H1 (cell line): Measurements from ENCODE around the gene XYLB. TPM values are rescaled to one million over a fixed set of nuclear protein-coding genes. Genes with fewer than 3 reads are reported as not detected.

ENCODE experiments used
- CBX5 ChIP-seq: fragments of 300-800, 300-1000 bp; sonication (generic); IDR thresholded peaks from 2 replicates; pipeline ENCODE4 v1.7.1; 2016; ENCODE audit warnings: antibody characterized with exemption, low read length, low read depth
- FOSL1 ChIP-seq: IDR thresholded peaks from 2 replicates; pipeline ENCODE4 v1.6.1; 2011; ENCODE audit warnings: mild to moderate bottlenecking, low read depth, low read length, moderate library complexity; ENCODE audit not compliant: insufficient read depth
- NRF1 ChIP-seq: IDR thresholded peaks from 2 replicates; pipeline ENCODE4 v1.6.1; 2011; ENCODE audit warnings: mild to moderate bottlenecking, low read depth, low read length, improper control_type of control experiment
- POU5F1 ChIP-seq: IDR thresholded peaks from 2 replicates; pipeline ENCODE4 v1.6.1; 2011; ENCODE audit warnings: low read depth, mild to moderate bottlenecking, low read length, moderate library complexity
- RBBP5 ChIP-seq: IDR thresholded peaks from 2 replicates; pipeline ENCODE4 v1.7.1; 2012; ENCODE audit warnings: low read depth, mild to moderate bottlenecking, inconsistent platforms, low read length, moderate library complexity, borderline replicate concordance
- SP1 ChIP-seq: IDR thresholded peaks from 2 replicates; pipeline ENCODE4 v1.6.1; 2011; ENCODE audit warnings: low read depth, low read length
- SP2 ChIP-seq: IDR thresholded peaks from 2 replicates; pipeline ENCODE4 v1.6.1; 2012; ENCODE audit warnings: mild to moderate bottlenecking, low read length, inconsistent platforms
- TBP ChIP-seq: IDR thresholded peaks from 2 replicates; pipeline ENCODE4 v1.6.1; 2011; ENCODE audit warnings: low read depth, low read length, improper control_type of control experiment
- TEAD4 ChIP-seq: IDR thresholded peaks from 2 replicates; pipeline ENCODE4 v1.6.1; 2012; ENCODE audit warnings: low read depth, low read length, inconsistent platforms, mixed read lengths
- ZNF274 ChIP-seq: IDR thresholded peaks from 2 replicates; pipeline ENCODE4 v1.7.0; 2012; ENCODE audit warnings: low read length, borderline replicate concordance; ENCODE audit errors: extremely low read depth
- polyA plus RNA-seq, 7 experiments: library from polyadenylated mRNA; depleted of rRNA in 3 of 7; stranded (reverse) in 5 of 7; unstranded in 2 of 7; fragments of >200 nt in 5 of 7; fragments of 200-250 nt in 2 of 7; gene quantifications; 1 replicate in 5 of 7; 2 replicates in 1 of 7; 4 replicates in 1 of 7; pipeline versions ENCODE4 v1.2.1 to v1.2.3, GENCODE V29; 2011 to 2013; ENCODE audit warnings: missing spikeins in 2 of 7, mixed read lengths in 2 of 7
- total RNA-seq: library from RNA; stranded (reverse); fragmentation: NEBNext Ultra II Directional; extraction: Animal tissue kit (Norgen Biotek cat#: 25700); gene quantifications from 2 replicates; pipeline ENCODE4 v1.2.1, GENCODE V29; 2021
- TF ChIP-seq, protein P1 (sequence below): fragments of 300-600 bp; sonication (generic); IDR thresholded peaks from 2 replicates; pipeline ENCODE4 v1.7.1; 2012; ENCODE audit warnings: low read length, moderate library complexity, mild to moderate bottlenecking, inconsistent platforms; ENCODE audit not compliant: insufficient replicate concordance

Gene XYLB
- total and polyA plus RNA-seq, 2 of the 8 experiments (the other 6 are each of a cell fraction or from before 2014, with no cell fraction given) = 1.7 to 5.5 TPM

DNA sequence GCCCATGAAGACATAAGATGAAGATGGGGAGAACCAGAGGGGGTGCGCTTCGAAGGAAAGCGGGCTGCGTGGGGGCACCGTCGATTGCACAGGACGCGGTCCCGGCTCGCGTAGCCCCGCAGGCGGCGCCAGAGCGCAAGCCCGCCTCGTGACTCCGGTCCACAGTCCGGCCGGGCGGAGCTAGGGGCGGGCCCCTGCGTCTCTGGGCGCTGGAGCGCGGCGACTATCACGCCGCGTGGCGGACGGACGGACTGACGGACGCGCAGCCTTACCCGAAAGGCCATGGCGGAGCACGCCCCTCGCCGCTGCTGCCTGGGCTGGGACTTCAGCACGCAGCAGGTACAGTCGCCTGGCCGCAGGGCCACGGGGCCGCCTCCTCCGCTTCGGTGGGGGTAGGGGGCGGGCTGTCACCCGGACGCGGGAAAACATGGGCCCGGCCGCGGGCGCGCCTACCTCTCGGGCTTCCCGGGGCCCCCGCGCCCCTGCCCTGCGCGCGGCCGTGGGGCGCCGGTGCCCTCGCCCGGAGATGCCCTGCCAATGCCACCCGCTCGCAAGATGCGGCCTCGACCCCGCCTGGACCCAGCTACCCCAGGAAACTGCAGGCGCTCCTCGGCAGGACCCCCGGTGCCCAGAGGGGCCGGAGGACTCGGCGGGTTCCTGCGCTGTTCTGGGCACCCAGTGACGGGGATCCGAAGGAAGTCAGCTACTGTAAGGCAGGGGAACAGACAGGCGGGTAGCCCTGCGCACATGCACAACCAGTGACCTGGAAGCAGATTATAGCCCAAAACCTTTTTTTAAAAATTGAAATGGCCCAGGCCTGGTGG is at the start of gene XYLB (continued):
- TF ChIP-seq, protein P1, sequence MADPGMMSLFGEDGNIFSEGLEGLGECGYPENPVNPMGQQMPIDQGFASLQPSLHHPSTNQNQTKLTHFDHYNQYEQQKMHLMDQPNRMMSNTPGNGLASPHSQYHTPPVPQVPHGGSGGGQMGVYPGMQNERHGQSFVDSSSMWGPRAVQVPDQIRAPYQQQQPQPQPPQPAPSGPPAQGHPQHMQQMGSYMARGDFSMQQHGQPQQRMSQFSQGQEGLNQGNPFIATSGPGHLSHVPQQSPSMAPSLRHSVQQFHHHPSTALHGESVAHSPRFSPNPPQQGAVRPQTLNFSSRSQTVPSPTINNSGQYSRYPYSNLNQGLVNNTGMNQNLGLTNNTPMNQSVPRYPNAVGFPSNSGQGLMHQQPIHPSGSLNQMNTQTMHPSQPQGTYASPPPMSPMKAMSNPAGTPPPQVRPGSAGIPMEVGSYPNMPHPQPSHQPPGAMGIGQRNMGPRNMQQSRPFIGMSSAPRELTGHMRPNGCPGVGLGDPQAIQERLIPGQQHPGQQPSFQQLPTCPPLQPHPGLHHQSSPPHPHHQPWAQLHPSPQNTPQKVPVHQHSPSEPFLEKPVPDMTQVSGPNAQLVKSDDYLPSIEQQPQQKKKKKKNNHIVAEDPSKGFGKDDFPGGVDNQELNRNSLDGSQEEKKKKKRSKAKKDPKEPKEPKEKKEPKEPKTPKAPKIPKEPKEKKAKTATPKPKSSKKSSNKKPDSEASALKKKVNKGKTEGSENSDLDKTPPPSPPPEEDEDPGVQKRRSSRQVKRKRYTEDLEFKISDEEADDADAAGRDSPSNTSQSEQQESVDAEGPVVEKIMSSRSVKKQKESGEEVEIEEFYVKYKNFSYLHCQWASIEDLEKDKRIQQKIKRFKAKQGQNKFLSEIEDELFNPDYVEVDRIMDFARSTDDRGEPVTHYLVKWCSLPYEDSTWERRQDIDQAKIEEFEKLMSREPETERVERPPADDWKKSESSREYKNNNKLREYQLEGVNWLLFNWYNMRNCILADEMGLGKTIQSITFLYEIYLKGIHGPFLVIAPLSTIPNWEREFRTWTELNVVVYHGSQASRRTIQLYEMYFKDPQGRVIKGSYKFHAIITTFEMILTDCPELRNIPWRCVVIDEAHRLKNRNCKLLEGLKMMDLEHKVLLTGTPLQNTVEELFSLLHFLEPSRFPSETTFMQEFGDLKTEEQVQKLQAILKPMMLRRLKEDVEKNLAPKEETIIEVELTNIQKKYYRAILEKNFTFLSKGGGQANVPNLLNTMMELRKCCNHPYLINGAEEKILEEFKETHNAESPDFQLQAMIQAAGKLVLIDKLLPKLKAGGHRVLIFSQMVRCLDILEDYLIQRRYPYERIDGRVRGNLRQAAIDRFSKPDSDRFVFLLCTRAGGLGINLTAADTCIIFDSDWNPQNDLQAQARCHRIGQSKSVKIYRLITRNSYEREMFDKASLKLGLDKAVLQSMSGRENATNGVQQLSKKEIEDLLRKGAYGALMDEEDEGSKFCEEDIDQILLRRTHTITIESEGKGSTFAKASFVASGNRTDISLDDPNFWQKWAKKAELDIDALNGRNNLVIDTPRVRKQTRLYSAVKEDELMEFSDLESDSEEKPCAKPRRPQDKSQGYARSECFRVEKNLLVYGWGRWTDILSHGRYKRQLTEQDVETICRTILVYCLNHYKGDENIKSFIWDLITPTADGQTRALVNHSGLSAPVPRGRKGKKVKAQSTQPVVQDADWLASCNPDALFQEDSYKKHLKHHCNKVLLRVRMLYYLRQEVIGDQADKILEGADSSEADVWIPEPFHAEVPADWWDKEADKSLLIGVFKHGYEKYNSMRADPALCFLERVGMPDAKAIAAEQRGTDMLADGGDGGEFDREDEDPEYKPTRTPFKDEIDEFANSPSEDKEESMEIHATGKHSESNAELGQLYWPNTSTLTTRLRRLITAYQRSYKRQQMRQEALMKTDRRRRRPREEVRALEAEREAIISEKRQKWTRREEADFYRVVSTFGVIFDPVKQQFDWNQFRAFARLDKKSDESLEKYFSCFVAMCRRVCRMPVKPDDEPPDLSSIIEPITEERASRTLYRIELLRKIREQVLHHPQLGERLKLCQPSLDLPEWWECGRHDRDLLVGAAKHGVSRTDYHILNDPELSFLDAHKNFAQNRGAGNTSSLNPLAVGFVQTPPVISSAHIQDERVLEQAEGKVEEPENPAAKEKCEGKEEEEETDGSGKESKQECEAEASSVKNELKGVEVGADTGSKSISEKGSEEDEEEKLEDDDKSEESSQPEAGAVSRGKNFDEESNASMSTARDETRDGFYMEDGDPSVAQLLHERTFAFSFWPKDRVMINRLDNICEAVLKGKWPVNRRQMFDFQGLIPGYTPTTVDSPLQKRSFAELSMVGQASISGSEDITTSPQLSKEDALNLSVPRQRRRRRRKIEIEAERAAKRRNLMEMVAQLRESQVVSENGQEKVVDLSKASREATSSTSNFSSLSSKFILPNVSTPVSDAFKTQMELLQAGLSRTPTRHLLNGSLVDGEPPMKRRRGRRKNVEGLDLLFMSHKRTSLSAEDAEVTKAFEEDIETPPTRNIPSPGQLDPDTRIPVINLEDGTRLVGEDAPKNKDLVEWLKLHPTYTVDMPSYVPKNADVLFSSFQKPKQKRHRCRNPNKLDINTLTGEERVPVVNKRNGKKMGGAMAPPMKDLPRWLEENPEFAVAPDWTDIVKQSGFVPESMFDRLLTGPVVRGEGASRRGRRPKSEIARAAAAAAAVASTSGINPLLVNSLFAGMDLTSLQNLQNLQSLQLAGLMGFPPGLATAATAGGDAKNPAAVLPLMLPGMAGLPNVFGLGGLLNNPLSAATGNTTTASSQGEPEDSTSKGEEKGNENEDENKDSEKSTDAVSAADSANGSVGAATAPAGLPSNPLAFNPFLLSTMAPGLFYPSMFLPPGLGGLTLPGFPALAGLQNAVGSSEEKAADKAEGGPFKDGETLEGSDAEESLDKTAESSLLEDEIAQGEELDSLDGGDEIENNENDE = no peak
- TF ChIP-seq POU5F1 = no peak
- no peak for TF ChIP-seq CBX5
- TF ChIP-seq TBP = peak; percentile 38; the same call in 1 of the 2 replicates
- no peak for TF ChIP-seq FOSL1
- no peak for TF ChIP-seq NRF1
- no peak for TF ChIP-seq ZNF274
- TF ChIP-seq TEAD4 = no peak
- TF ChIP-seq SP2 = no peak
- no peak for TF ChIP-seq SP1
- TF ChIP-seq RBBP5 = 0 out of 2 replicates have a peak, but pooled peaks have one; percentile 35
